ENCODE results near the gene POLR3C. TPM values are rescaled to one million over a fixed set of nuclear protein-coding genes. Genes with fewer than 3 reads are reported as not detected.

POLR3C gene
- total and polyA plus RNA-seq, 8 donors, result 5.3 to 34.4 (median 18.1) TPM

- Histone ChIP-seq H3K9me3 (no peaks in the 10 kb centered on the region), H3K27me3 (no peaks in the 10 kb centered on the region), H3K27ac (peak within 1 kb of the TSS; percentile 85 to 96 (median 95)), H3K4me3 (peak within 1 kb of the TSS; percentile 76 to 96 (median 90)), H3K36me3 (peaks cover 27 to 29% (median 29%) of the 10 kb centered on the region in 4 donors), H3K4me1 (peaks cover 25 to 31% (median 28%) of the 10 kb centered on the region in 4 donors)
- WGBS, 5 donors, result 0 to 1% (median 0%) methylated on average over 33 to 42 of the region's 42 CpGs
- intact Hi-C loops (cut with DNase I; ENCODE audit: low total_unique reads), result no loop called here
- peak; percentile 97 to 98 for DNase-seq
- TF ChIP-seq POLR2A (IDR thresholded peaks at IDR 0.05) (peak in 1 of 4 donors; percentile 77), POLR2AphosphoS5 (IDR thresholded peaks at IDR 0.05) (peak; percentile 49 to 90 (median 85)), CTCF (IDR thresholded peaks at IDR 0.05) (no peak)
These were observed 35.0 kb downstream of the POLR3C start, which contains the start of gene PIAS3 for GRCh38 chr1:145858901-145859490. Gene PIAS3, minus strand, starts transcription at chr1:145859081. Its CDS starts 91 bp downstream, at chr1:145858990.

- WGBS, 5 donors, result 0 to 2% (median 1%) methylated on average over 17 to 41 of the region's 41 CpGs
- peak; percentile 94 to 97 for DNase-seq
- H3K9me3 ChIP-seq, result no peaks in the 10 kb centered on the region
- H3K27me3 ChIP-seq, result no peaks in the 10 kb centered on the region
- peaks cover 25 to 31% (median 28%) of the 10 kb centered on the region in 4 donors for H3K4me1 ChIP-seq
- intact Hi-C loops (cut with DNase I; ENCODE audit: low total_unique reads), result no loop called here
- peaks cover 21 to 24% (median 23%) of the 10 kb centered on the region in 4 donors for H3K36me3 ChIP-seq
- H3K27ac ChIP-seq, result peak overlapping the region; percentile 85 to 96 (median 95)
- H3K4me3 ChIP-seq, result peak overlapping the region; percentile 76 to 96 (median 90)
- TF ChIP-seq POLR2A (IDR thresholded peaks at IDR 0.05) (no peak), POLR2AphosphoS5 (IDR thresholded peaks at IDR 0.05) (peak in 2 of 3 donors; percentile 64 to 78)
These were observed 35.6 kb downstream of the POLR3C start for GRCh38 chr1:145859491-145860023.

- intact Hi-C loops (cut with DNase I; ENCODE audit: low total_unique reads), result no loop called here
- Histone ChIP-seq H3K4me3 (no peak overlapping the region), H3K4me1 (peaks cover 11 to 14% (median 14%) of the 10 kb centered on the region in 4 donors), H3K9me3 (no peaks in the 10 kb centered on the region), H3K36me3 (peaks cover 0 to 26% (median 0%) of the 10 kb centered on the region in 4 donors), H3K27ac (no peak overlapping the region), H3K27me3 (no peaks in the 10 kb centered on the region)
- peak in 1 of 2 donors; percentile 72 for DNase-seq
- 73 to 83% (median 81%) methylated on average over 5 of the region's 5 CpGs for WGBS, 5 donors
- no peak for TF ChIP-seq POLR2AphosphoS5 (IDR thresholded peaks at IDR 0.05)
- TF ChIP-seq EP300 (IDR thresholded peaks at IDR 0.05), result no peak
These were observed 39.5 kb downstream of the POLR3C start for GRCh38 chr1:145863282-145864018.

- H3K27me3 ChIP-seq, result no peaks in the 10 kb centered on the region
- 71 to 84% (median 82%) methylated on average over 4 of the region's 4 CpGs for WGBS, 5 donors
- H3K36me3 ChIP-seq, result peaks cover 0 to 26% (median 0%) of the 10 kb centered on the region in 4 donors
- TF ChIP-seq POLR2A (IDR thresholded peaks at IDR 0.05) (no peak), CTCF (IDR thresholded peaks at IDR 0.05) (no peak), EP300 (IDR thresholded peaks at IDR 0.05) (no peak), POLR2AphosphoS5 (IDR thresholded peaks at IDR 0.05) (no peak)
- DNase-seq, result no peak
- intact Hi-C loops (cut with DNase I; ENCODE audit: low total_unique reads), result no loop called here
- no peak overlapping the region for H3K4me3 ChIP-seq
- no peaks in the 10 kb centered on the region for H3K9me3 ChIP-seq
- peaks cover 6 to 41% (median 17%) of the 10 kb centered on the region in 4 donors for H3K4me1 ChIP-seq
- no peak overlapping the region for H3K27ac ChIP-seq
These were observed 44.2 kb downstream of the POLR3C start for GRCh38 chr1:145868232-145868631.

All from stomach (tissue), 9 donors.